EL (cell line): ENCODE data around the gene BDH1.
"Not testable (repeated sequence)": the region's sequence is repeated elsewhere in the genome, so short reads cannot be mapped to it uniquely, and the experiment has no call there.

Experiments used
- DNase-seq: peaks from one replicate; pipeline ENCODE4 v3.0.0-alpha.2; 2016

Gene BDH1, protein sequence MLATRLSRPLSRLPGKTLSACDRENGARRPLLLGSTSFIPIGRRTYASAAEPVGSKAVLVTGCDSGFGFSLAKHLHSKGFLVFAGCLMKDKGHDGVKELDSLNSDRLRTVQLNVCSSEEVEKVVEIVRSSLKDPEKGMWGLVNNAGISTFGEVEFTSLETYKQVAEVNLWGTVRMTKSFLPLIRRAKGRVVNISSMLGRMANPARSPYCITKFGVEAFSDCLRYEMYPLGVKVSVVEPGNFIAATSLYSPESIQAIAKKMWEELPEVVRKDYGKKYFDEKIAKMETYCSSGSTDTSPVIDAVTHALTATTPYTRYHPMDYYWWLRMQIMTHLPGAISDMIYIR

GRCh38 chr3:197555281-197556261, at the start of gene BDH1:
TSS of gene BDH1 (minus strand) at chr3:197555968. CDS start at chr3:197546443, 9,525 bp downstream.
- DNase-seq = peak; percentile 50

DNA sequence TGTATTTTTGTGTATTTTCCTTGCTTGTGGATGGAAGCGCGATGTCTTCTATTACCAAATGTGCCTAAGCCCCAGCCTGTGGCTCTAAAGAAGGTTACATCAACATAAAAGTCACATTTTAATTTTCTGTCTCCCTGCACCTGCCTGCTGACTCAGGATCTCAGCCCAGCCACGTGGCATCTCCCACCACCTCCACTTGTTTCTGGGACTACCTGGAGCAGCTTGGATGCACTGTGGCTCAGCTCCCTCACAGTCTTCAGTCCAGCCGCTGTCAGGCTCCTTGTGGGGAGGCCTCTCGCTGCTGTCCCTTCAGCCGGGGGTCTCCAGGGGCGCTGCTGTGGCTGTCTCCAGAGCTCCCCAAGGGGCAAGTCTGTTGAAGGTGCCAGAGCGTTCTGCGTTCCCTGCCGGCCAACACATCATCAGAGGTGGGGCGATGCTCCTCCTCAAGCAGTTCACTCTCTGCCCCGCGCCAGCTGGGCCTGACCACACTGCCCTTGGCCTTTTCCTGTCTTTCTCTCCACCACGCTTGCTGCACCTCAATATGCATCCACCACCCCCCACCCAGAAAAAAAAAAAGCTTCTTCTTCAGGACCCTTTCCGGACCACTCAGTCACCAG, 47.7 kb upstream of the BDH1 start:
- DNase-seq = no peak

DNA sequence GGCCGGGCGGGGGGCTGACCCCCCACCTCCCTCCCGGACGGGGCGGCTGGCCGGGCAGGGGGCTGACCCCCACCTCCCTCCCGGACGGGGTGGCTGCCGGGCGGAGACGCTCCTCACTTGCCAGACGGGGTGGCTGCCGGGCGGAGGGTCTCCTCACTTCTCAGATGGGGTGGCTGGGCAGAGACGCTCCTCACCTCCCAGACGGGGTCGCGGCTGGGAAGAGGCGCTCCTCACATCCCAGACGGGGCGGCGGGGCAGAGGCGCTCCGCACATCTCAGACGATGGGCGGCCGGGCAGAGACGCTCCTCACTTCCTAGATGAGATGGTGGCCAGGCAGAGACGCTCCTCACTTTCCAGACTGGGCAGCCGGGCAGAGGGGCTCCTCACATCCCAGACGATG, 46.6 kb upstream of the BDH1 start:
- DNase-seq = not testable (repeated sequence)

DNA sequence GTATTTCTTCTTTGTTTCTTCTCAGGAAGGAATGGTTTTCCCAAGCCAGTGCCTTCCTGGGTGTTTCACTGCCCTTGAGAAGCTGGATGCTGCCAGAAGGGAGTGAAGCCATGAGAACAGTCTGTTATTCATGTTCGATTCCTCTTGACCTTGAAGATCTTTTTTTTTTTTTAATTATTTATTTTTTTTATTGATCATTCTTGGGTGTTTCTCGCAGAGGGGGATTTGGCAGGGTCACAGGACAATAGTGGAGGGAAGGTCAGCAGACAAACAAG, 45.7 kb upstream of the BDH1 start:
- DNase-seq = not testable (repeated sequence)

DNA sequence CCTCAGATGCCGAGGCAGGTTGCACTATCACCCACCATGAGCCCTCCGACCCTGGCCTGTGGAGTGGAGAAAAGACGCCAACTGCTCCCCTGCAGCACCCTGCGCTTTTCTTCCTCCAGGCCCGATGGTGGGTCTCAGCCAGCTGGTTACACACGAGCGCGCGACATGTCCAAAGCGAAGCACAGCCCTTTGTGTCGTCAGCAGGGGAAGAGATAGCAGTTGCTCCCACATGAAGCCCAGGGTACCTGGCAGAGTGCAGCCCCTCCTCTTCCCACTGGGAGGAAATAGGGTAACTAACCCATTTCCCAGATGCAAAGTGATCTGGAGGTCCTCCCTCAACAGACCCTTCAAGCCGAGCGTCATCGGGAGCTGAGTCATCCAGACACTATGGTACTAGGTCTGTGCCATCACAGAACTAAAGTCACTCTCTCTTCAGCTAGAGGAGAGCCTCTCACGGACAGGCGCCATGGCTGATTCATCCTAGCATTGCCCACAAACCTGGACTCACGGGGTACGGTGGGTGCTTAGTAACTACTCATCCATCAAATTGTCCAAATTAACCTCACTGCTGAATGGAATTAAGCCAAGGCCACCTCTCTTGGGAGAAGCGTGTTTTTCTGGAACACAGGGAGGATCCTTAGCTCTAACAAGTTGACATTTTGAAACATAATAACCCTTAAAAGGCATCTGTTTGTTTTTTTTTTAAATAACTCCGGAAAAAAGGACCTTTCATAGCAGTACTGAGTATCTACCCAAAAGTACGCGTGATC, 45.2 kb upstream of the BDH1 start:
- DNase-seq = peak; percentile 11

- peak; percentile 80 for DNase-seq
Measured at GRCh38 chr3:197599089-197599765, 43.5 kb upstream of the BDH1 start.

DNA sequence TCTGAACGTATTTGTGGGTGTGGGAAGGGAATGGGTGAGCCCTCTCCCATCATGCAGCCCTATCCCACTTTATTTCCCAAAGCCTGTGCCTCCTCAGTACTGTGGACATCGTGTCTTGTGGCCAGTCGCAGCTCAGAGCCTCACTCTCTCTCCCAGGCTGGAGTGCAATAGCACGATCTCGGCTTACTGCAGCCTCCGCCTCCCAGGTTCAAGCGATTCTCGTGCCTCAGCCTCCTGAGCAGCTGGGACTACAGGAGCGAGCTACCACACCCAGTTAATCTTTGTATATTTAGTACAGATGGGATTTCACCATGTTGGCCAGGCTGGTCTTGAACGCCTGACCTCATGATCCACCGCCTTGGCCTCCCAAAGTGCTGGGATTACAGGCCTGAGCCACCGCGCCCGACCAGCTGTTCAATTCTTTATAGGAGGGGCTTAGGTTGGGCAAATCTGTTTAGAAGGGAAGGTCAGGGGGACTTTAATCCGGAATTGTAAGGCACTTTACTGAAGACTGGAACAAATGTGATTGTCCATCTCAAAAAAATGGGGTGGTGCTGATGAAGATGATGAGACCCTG, 42.7 kb upstream of the BDH1 start:
- no peak for DNase-seq

DNA sequence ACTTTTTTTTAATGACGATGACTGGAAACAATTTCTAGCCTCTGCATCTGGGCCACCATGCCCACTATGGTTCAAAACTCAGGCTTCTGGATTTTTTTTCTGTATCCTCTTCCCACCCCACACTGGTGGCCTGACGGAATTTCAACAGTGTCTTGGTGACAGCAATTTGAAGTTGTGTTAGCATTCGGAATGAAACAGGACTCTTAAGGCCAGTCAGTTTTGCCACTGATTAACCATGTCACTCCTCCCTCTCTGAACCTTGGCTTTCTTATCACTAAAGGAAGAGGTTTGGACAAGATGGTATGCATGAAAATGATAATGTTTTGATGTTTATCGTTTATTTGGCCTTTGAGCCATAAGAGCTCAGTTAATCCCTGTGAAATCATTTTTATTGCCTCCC, 41.6 kb upstream of the BDH1 start:
- DNase-seq = no peak

- DNase-seq = peak; percentile 11
Measured at GRCh38 chr3:197595470-197596185, 39.9 kb upstream of the BDH1 start.

DNA sequence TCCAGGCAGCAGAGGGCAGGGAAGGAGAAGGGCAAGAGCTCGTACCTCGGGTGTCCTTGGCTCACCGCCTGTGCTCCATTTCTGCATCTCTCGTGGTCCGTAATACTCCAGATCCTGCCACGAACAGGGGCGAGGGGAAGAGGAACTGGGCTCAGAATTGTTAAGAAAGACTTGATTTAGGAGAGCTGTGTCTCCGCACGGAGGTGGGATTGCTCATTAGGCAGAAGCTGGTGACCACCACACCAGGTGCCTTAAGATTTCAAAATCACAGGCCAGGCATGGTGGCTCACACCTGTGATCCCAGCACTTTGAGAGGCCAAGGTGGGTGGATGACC, 37.2 kb upstream of the BDH1 start:
- no peak for DNase-seq

DNA sequence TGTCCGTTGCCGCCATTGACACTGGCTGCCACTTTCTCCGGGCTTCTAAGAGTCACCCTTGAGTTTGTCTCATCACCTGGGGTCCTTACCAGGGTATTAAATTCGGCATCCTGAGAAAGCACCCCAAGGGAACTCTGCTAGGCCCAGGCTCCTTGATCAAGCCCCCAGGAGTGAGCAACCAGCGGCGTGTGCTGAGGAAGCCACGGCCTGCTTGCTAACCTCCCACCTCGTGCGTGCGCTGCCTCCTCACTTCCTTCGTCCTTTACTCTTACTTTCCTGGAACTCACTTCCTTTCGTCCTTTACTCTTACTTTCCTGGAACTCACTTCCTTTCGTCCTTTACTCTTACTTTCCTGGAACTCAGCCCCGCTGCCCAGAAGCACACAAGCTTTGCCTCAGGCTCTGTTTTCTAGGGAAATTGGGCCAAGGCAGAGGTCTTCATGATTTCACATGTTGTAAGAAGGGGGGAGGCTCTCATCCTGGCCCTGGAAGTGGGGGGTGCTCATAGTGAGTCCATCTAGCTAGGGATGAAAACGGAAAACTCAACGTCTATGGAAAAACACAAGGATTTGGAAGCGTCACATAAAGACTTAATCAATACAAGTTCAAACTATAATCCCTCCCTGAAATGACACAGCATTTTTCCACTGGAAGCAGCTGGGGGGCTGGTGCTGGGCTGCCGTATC, 36.7 kb upstream of the BDH1 start:
- DNase-seq = no peak

DNA sequence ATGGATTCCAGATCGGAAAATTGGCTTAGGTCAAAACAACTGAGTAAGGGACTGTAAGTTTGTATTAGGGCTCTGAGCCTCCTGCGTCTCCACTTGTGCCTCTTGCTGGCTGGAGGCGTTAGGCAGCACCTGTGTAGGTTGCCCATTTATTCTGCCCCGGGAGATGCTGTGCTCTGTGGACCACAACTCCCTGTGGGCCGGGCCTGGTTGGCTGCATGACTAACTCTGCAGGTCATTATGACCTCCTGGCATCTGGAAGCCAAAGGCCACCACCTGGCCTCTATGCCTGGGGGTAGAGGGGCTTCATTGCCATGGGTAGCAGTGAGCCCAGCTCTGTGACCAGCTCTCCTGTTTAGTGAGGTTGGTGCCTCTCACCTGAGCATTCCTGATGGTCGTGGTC, 36.0 kb upstream of the BDH1 start:
- no peak for DNase-seq

- no peak for DNase-seq
Measured at GRCh38 chr3:197590313-197590962, 34.7 kb upstream of the BDH1 start.

DNA sequence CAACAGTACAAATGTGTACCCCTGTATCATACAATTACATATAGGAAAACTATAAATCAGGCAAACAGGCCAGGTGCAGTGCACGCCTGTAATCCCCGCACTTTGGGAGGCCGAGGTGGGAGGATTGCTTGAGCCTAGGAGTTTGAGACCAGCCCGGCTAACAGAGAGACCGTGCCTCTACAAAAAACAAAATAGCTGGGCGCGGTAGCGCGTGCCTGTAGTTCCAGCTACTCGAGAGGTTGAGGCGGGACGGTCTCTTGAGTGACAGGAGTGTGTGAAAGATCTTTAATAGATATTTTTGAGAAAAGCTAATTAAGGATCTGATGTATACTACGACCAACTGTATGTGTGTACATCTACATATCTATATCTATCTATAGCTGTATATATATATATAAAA, 33.8 kb upstream of the BDH1 start:
- no peak for DNase-seq

DNA sequence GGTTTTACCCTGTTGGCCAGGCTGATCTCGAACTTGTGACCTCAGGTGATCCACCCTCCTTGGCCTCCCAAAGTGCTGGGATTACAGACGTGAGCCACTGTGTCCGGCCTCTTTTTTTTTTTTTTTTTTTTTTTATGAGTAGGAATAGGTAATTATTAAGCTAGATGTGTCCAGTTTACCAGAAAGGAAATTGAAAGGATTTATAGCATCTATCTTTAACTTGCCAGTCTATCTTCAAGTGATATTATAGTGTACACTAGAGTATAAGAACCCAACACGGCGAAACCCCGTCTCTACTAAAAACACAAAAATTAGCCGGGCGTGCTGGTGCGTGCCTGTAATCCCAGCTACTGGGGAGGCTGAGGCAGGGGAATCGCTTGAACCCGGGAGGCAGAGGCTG, 31.0 kb upstream of the BDH1 start:
- not testable (repeated sequence) for DNase-seq

DNA sequence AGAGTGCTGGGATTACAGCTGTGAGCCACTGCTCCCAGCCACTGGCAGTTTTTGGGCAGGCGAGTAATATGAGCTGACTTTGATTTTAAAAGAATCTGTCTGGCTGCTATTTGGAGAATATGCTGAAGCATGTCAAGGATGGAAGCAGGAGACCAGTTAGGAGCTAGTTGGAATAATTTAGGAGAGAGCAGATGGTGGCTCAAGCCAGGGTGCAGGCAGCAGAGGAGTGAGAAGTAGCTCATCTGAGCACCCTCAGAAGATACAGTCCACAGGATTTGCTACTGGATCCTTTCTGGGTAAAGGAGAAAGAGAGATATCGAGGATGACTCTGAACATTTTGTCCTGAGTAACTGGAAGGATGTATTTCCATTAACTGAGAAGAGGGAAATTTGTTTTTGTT, 30.4 kb upstream of the BDH1 start:
- no peak for DNase-seq

DNA sequence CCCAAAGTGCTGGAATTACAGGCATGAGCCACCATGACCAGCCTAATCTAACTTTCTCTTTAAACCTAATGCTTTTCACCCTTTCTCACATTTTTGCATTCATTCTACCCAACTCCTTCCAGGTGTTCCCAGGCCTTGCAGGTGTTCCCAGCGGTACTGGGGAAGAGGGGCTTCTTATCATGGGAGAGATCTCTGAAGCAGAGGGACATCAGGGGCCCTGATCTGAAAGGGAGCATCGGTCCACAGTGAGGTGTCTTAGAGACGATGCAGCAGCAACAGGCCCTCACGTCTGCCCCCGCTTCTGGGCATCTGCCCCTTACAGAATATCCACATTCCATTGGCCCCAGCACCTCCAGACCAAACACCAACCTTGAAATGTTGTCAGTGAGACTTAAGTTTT, 29.0 kb upstream of the BDH1 start:
- DNase-seq = no peak

DNA sequence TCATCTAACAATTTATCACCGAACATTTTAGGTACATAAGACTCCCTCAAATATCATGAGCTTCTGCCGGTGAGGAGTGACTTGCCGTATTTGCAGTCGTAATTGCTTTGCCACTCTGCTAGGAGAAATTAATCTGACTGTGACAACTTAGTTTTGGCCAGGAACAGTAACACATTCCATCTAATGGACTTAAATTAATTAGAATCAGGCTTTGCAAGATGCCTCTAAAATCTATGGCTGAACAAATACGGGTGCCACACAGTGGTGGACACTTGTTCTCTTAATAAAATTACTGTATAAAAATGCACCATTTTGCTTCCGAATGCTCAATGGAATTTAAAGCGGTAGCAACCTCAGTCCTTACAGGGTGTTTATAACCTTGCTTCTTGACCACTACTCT, 27.6 kb upstream of the BDH1 start:
- DNase-seq = no peak

DNA sequence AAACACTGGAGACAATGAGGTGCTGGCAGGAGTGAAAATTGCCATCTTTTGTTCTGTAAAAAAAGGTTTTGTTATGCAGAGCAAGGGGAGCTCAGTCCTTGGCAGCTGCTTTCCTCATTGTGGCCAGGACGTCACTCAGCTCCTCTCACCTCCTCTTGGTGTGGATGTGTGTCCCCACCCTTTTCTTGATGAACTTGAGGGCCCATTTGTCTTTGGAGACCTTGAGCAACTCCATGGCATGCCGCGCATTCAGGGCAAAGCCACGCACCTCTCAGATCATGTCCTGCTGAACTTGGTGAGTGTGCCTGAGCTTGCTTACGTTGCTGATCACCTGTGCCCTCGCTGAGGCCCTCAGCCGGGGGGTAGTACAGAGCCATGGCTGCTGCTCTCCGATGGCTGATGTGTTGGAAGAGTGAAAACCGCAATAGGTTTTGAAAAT, 24.5 kb upstream of the BDH1 start:
- DNase-seq = no peak

GRCh38 chr3:197578376-197578775, 22.6 kb upstream of the BDH1 start:
- DNase-seq = no peak
